ENCODE results near the gene GEMIN5.
A peak's percentile ranks its signal among the peaks of the same experiment; 100 is the strongest.
"Not testable (repeated sequence)": the region's sequence is repeated elsewhere in the genome, so short reads cannot be mapped to it uniquely, and the experiment has no call there.

Gene GEMIN5

GRCh38 chr5:154937718-154938466, at the start of gene GEMIN5:
GEMIN5 (minus strand) TSS chr5:154938211; CDS start chr5:154938133, 78 bp downstream.
- H3K4me1 ChIP-seq (ENCODE audit: control insufficient read depth in 1 of 2, insufficient read depth in 2 of 2, low read length in 2 of 2), result peaks cover 19 to 29% of the 10 kb centered on the region in 2 donors
- H3K27ac ChIP-seq (ENCODE audit: low read depth, low read length), result no peak within 1 kb of the TSS
- H3K9ac ChIP-seq (ENCODE audit: low read depth in 1 of 2, low read length in 2 of 2), result peak within 1 kb of the TSS; percentile 61 to 73
- H3K9me3 ChIP-seq (ENCODE audit: control insufficient read depth in 1 of 2, low read length in 2 of 2), result no peaks in the 10 kb centered on the region
- peaks cover 5 to 6% of the 10 kb centered on the region in 2 donors for H3K36me3 ChIP-seq (ENCODE audit: control insufficient read depth in 1 of 2, insufficient read depth in 2 of 2, low read length in 2 of 2)
- H3K27me3 ChIP-seq (ENCODE audit: control insufficient read depth in 1 of 2, insufficient read depth in 2 of 2, low read length in 2 of 2), result no peaks in the 10 kb centered on the region
- peak within 1 kb of the TSS; percentile 93 to 97 for H3K4me3 ChIP-seq (ENCODE audit: low read depth in 1 of 2, low read length in 2 of 2)

GRCh38 chr5:154986151-154986550, 48.1 kb upstream of the GEMIN5 start:
- no peak overlapping the region for H3K4me3 ChIP-seq (ENCODE audit: low read depth in 1 of 2, low read length in 2 of 2)
- H3K27ac ChIP-seq (ENCODE audit: low read depth, low read length), result no peak overlapping the region
- H3K9ac ChIP-seq (ENCODE audit: low read depth in 1 of 2, low read length in 2 of 2), result no peak overlapping the region
- no peaks in the 10 kb centered on the region for H3K9me3 ChIP-seq (ENCODE audit: control insufficient read depth in 1 of 2, low read length in 2 of 2)
- no peaks in the 10 kb centered on the region for H3K36me3 ChIP-seq (ENCODE audit: control insufficient read depth in 1 of 2, insufficient read depth in 2 of 2, low read length in 2 of 2)
- no peaks in the 10 kb centered on the region for H3K27me3 ChIP-seq (ENCODE audit: control insufficient read depth in 1 of 2, insufficient read depth in 2 of 2, low read length in 2 of 2)
- no peaks in the 10 kb centered on the region for H3K4me1 ChIP-seq (ENCODE audit: control insufficient read depth in 1 of 2, insufficient read depth in 2 of 2, low read length in 2 of 2)

DNA sequence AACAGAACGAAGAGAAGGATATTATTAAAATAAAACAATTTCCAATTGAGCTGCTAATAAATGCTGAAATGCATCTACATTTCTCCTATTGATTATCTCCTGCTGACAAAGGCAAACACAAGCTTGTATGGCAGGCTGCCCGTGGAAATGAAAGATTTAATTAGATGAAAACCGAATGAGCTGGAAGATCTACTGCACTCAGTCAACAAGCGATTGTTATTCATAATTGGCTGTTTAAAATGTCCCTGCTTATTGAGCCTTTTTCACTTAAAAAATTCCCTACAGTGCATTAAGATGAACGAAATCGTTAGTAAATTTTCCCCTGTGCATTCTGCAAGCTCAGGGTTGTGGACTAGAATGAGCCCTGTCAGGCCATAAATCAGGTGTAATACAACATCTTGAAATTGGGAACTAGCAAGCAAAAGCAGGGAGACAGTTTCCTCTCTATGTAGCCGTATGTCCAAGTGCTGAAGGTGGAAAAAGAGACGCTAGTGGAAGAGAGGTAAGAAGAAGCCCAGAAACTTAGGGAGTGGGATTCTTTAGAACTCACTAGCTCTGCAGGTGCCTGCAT, 47.0 kb upstream of the GEMIN5 start:
- no peaks in the 10 kb centered on the region for H3K27me3 ChIP-seq (ENCODE audit: control insufficient read depth in 1 of 2, insufficient read depth in 2 of 2, low read length in 2 of 2)
- no peaks in the 10 kb centered on the region for H3K9me3 ChIP-seq (ENCODE audit: control insufficient read depth in 1 of 2, low read length in 2 of 2)
- H3K4me3 ChIP-seq (ENCODE audit: low read depth in 1 of 2, low read length in 2 of 2), result no peak overlapping the region
- H3K9ac ChIP-seq (ENCODE audit: low read depth in 1 of 2, low read length in 2 of 2), result no peak overlapping the region
- H3K4me1 ChIP-seq (ENCODE audit: control insufficient read depth in 1 of 2, insufficient read depth in 2 of 2, low read length in 2 of 2), result no peaks in the 10 kb centered on the region
- H3K36me3 ChIP-seq (ENCODE audit: control insufficient read depth in 1 of 2, insufficient read depth in 2 of 2, low read length in 2 of 2), result no peaks in the 10 kb centered on the region
- H3K27ac ChIP-seq (ENCODE audit: low read depth, low read length), result no peak overlapping the region

DNA sequence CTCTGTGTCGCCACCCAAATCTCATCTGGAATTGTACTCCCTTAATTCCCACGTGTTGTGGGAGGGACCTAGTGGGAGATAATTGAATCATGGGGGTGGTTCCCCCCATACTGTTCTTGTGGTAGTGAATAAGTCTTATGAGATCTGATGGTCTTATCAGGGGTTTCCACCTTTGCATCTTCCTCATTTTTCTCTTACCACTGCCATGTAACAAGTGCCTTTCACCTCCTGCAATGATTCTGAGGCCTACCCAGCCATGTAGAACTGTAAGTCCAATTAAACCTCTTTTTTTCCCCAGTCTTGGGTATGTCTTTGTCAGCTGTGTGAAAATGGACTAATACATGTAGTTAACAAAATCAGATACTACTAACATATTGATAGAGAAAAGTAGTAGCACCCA, 40.3 kb upstream of the GEMIN5 start:
- not testable (repeated sequence) for H3K27me3 ChIP-seq (ENCODE audit: control insufficient read depth in 1 of 2, insufficient read depth in 2 of 2, low read length in 2 of 2); H3K9me3 ChIP-seq (ENCODE audit: control insufficient read depth in 1 of 2, low read length in 2 of 2); H3K9ac ChIP-seq (ENCODE audit: low read depth in 1 of 2, low read length in 2 of 2); H3K27ac ChIP-seq (ENCODE audit: low read depth, low read length); H3K36me3 ChIP-seq (ENCODE audit: control insufficient read depth in 1 of 2, insufficient read depth in 2 of 2, low read length in 2 of 2); H3K4me1 ChIP-seq (ENCODE audit: control insufficient read depth in 1 of 2, insufficient read depth in 2 of 2, low read length in 2 of 2); H3K4me3 ChIP-seq (ENCODE audit: low read depth in 1 of 2, low read length in 2 of 2)

DNA sequence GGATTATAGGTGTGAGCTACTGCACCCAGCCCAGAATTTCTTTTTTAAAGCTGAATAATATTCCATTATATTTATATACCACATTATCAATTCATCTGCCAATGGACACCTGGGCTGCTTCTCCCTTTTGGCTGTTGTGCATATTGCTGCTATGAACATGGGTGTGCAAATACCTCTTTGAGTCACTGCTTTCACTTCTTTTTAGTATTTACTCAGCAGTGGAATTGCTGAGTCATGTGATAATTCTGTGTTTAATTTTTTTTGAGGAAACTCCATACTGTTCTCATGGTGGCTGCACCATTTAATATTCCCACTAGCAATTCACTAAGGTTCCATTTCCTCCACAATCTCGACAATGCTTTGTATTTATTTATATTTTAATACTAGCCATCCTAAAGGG, 39.4 kb upstream of the GEMIN5 start:
- Histone ChIP-seq H3K9ac (ENCODE audit: low read depth in 1 of 2, low read length in 2 of 2) (no peak overlapping the region), H3K36me3 (ENCODE audit: control insufficient read depth in 1 of 2, insufficient read depth in 2 of 2, low read length in 2 of 2) (no peaks in the 10 kb centered on the region)

GRCh38 chr5:154976082-154976481, 38.1 kb upstream of the GEMIN5 start:
- not testable (repeated sequence) for H3K4me3 ChIP-seq (ENCODE audit: low read depth in 1 of 2, low read length in 2 of 2); H3K27me3 ChIP-seq (ENCODE audit: control insufficient read depth in 1 of 2, insufficient read depth in 2 of 2, low read length in 2 of 2); H3K4me1 ChIP-seq (ENCODE audit: control insufficient read depth in 1 of 2, insufficient read depth in 2 of 2, low read length in 2 of 2); H3K36me3 ChIP-seq (ENCODE audit: control insufficient read depth in 1 of 2, insufficient read depth in 2 of 2, low read length in 2 of 2); H3K9me3 ChIP-seq (ENCODE audit: control insufficient read depth in 1 of 2, low read length in 2 of 2); H3K27ac ChIP-seq (ENCODE audit: low read depth, low read length); H3K9ac ChIP-seq (ENCODE audit: low read depth in 1 of 2, low read length in 2 of 2)

More for the DNA sequence above, 39.4 kb upstream of the GEMIN5 start:
- H3K4me3 ChIP-seq (ENCODE audit: low read depth in 1 of 2, low read length in 2 of 2), result no peak overlapping the region
- no peaks in the 10 kb centered on the region for H3K4me1 ChIP-seq (ENCODE audit: control insufficient read depth in 1 of 2, insufficient read depth in 2 of 2, low read length in 2 of 2)
- H3K27ac ChIP-seq (ENCODE audit: low read depth, low read length), result no peak overlapping the region
- no peaks in the 10 kb centered on the region for H3K9me3 ChIP-seq (ENCODE audit: control insufficient read depth in 1 of 2, low read length in 2 of 2)
- H3K27me3 ChIP-seq (ENCODE audit: control insufficient read depth in 1 of 2, insufficient read depth in 2 of 2, low read length in 2 of 2), result no peaks in the 10 kb centered on the region

DNA sequence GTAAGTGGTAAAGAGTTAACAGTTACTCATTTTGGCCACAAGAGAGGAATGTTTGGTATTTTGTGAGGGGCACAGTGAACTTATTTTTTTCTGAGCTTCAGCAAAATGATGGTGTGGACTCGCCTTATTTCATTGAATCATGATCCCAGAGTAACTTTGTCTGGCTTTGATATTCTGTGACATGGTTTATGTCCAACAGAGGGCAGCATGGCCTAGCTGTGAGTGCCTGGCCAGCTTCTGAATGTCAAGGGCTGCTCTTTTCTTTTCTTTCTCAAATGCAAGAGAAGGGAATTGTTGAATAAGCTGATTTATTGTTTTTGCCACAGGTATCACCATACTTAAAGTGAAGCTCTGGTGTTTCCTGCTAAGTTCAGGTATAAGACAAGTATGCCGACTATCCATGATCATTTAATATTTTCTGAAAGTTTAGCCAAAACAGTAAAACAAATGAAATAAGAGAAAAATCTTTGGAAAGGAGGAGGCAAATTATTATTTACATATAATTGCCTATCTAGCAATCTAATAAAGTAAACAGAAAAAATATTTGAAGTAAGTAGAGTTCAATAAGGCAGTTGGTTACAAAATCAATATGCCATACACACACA, 34.6 kb upstream of the GEMIN5 start:
- Histone ChIP-seq H3K4me1 (ENCODE audit: control insufficient read depth in 1 of 2, insufficient read depth in 2 of 2, low read length in 2 of 2) (no peaks in the 10 kb centered on the region), H3K27me3 (ENCODE audit: control insufficient read depth in 1 of 2, insufficient read depth in 2 of 2, low read length in 2 of 2) (no peaks in the 10 kb centered on the region), H3K27ac (ENCODE audit: low read depth, low read length) (no peak overlapping the region), H3K9me3 (ENCODE audit: control insufficient read depth in 1 of 2, low read length in 2 of 2) (no peaks in the 10 kb centered on the region), H3K9ac (ENCODE audit: low read depth in 1 of 2, low read length in 2 of 2) (no peak overlapping the region), H3K36me3 (ENCODE audit: control insufficient read depth in 1 of 2, insufficient read depth in 2 of 2, low read length in 2 of 2) (peaks cover 2 to 14% of the 10 kb centered on the region in 2 donors), H3K4me3 (ENCODE audit: low read depth in 1 of 2, low read length in 2 of 2) (no peak overlapping the region)

DNA sequence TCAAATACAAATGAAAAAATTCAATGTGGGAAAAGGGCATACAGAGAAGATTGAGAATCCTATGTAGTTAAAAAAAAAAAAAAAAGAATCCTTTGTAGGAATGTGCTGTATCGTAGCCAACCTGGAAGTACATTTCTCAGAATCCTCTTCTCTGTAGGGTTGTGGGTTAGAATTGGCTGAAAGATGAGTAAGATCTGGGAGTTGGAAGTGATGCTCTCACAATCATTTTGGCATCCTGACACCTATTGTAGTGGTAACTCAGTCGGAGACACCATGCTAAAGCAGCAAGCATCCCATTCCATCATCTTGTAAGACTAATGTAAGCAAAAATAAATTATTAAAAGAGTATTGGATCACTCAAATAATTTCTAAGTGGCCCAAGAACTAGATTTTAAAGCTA, 33.5 kb upstream of the GEMIN5 start:
- no peaks in the 10 kb centered on the region for H3K4me1 ChIP-seq (ENCODE audit: control insufficient read depth in 1 of 2, insufficient read depth in 2 of 2, low read length in 2 of 2)
- H3K36me3 ChIP-seq (ENCODE audit: control insufficient read depth in 1 of 2, insufficient read depth in 2 of 2, low read length in 2 of 2), result peaks cover 6 to 19% of the 10 kb centered on the region in 2 donors

DNA sequence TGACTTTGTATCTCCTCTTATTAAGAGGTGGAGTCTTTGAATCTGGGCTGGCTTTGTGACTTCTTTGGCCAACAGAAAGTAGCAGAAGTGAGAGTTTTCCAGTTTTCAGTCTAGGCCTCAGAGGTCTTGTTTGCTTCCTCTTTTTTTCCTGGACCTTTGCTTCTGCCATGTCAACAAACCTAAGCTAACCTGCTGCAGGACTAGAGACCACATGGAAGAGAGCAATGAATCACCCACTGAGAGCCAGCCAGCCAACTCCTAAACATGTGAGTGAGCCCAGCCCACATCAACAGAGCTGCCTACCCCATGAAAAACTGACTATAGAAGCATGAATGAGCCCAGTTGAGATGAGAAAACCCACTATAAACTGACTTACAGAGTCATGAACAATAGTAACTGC, 32.7 kb upstream of the GEMIN5 start:
- Histone ChIP-seq H3K9me3 (ENCODE audit: control insufficient read depth in 1 of 2, low read length in 2 of 2) (no peaks in the 10 kb centered on the region), H3K27ac (ENCODE audit: low read depth, low read length) (no peak overlapping the region), H3K4me3 (ENCODE audit: low read depth in 1 of 2, low read length in 2 of 2) (no peak overlapping the region), H3K36me3 (ENCODE audit: control insufficient read depth in 1 of 2, insufficient read depth in 2 of 2, low read length in 2 of 2) (peaks cover 10 to 21% of the 10 kb centered on the region in 2 donors), H3K9ac (ENCODE audit: low read depth in 1 of 2, low read length in 2 of 2) (no peak overlapping the region), H3K4me1 (ENCODE audit: control insufficient read depth in 1 of 2, insufficient read depth in 2 of 2, low read length in 2 of 2) (no peaks in the 10 kb centered on the region), H3K27me3 (ENCODE audit: control insufficient read depth in 1 of 2, insufficient read depth in 2 of 2, low read length in 2 of 2) (no peaks in the 10 kb centered on the region)

More for the DNA sequence above, 33.5 kb upstream of the GEMIN5 start:
- Histone ChIP-seq H3K9ac (ENCODE audit: low read depth in 1 of 2, low read length in 2 of 2) (no peak overlapping the region), H3K4me3 (ENCODE audit: low read depth in 1 of 2, low read length in 2 of 2) (no peak overlapping the region), H3K27ac (ENCODE audit: low read depth, low read length) (no peak overlapping the region), H3K27me3 (ENCODE audit: control insufficient read depth in 1 of 2, insufficient read depth in 2 of 2, low read length in 2 of 2) (no peaks in the 10 kb centered on the region), H3K9me3 (ENCODE audit: control insufficient read depth in 1 of 2, low read length in 2 of 2) (no peaks in the 10 kb centered on the region)

DNA sequence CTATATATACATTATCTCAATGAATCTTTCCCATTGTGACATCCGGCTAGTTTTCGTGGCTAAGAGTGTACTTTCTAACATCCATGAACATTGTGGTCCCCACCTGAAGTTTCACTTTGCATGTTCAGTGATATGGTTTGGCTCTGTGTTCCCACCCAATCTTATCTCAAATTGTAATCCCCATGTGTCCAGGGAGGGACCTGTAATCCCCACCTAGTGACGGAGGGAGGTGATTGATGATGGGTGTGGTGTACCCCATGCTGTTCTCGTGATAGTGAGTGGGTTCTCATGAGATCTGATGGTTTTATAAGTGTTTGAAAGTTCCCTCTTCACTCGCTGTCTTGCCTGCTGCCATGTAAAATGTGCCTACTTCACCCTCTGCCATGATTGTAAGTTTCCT, 30.9 kb upstream of the GEMIN5 start:
- no peak overlapping the region for H3K9ac ChIP-seq (ENCODE audit: low read depth in 1 of 2, low read length in 2 of 2)
- H3K4me1 ChIP-seq (ENCODE audit: control insufficient read depth in 1 of 2, insufficient read depth in 2 of 2, low read length in 2 of 2), result no peaks in the 10 kb centered on the region
- H3K27me3 ChIP-seq (ENCODE audit: control insufficient read depth in 1 of 2, insufficient read depth in 2 of 2, low read length in 2 of 2), result no peaks in the 10 kb centered on the region
- H3K27ac ChIP-seq (ENCODE audit: low read depth, low read length), result no peak overlapping the region
- H3K4me3 ChIP-seq (ENCODE audit: low read depth in 1 of 2, low read length in 2 of 2), result no peak overlapping the region
- peaks cover 10 to 21% of the 10 kb centered on the region in 2 donors for H3K36me3 ChIP-seq (ENCODE audit: control insufficient read depth in 1 of 2, insufficient read depth in 2 of 2, low read length in 2 of 2)
- H3K9me3 ChIP-seq (ENCODE audit: control insufficient read depth in 1 of 2, low read length in 2 of 2), result no peaks in the 10 kb centered on the region

Data from duodenal mucosa (tissue), 2 donors.